ENCODE data around the gene LMOD1. TPM values are rescaled to one million over a fixed set of nuclear protein-coding genes. Genes with fewer than 3 reads are reported as not detected.

Gene LMOD1
- total and polyA plus RNA-seq, 2 donors (not counting 3 experiments of a cell fraction or from before 2014, with no cell fraction given), result 0.19 to 0.33 TPM

DNA sequence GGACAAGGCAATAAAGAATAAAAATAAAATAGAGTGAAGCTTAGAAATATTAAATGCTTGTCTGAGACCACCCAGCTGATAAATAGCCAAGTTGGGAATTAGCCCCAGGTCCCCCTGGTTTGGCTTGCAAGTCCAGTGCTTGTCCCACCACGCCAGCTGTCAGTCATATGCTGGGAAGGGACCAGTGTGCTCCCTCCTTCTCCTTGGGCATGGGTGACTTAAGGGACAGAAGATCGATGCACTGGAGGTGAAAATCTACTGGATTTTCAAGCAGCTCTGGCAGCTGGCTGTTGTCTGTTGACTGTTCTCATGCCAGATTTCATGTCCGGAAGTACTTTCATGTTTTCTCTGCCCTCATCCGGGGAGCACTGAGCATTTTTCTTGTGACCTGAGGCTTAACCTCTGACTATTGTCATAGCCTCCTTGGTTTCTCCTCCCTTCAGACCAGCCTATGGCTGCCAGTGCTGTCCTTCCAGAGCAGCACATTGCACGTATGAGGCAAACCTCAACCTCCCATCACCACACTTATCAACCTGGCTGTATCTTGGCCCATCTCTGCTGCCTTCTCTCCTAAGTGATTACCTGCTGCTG lies 12.4 kb downstream of the LMOD1 start:
- Histone ChIP-seq H3K9me3 (replicated peaks; ENCODE audit: control insufficient read depth, insufficient read depth, low read length) (no peaks in the 10 kb centered on the region), H3K27me3 (ENCODE audit: control insufficient read depth in 2 of 2, insufficient read depth in 2 of 2, low read length in 2 of 2) (peaks cover 8 to 11% of the 10 kb centered on the region in 2 experiments), H3K4me1 (ENCODE audit: control insufficient read depth, extremely low read depth, insufficient read depth, low read length) (no peaks in the 10 kb centered on the region), H3K4me3 (replicated peaks in 1 of 3; ENCODE audit: insufficient read depth in 1 of 3, low read depth in 1 of 3, low read length in 3 of 3) (no peak overlapping the region), H4K20me1 (replicated peaks; ENCODE audit: control insufficient read depth, extremely low read depth, insufficient read depth, low read length) (no peaks in the 10 kb centered on the region), H3K9ac (replicated peaks; ENCODE audit: extremely low read depth, insufficient read depth, low read length) (no peak overlapping the region), H3K9me1 (replicated peaks; ENCODE audit: control insufficient read depth, extremely low read depth, insufficient read depth, low read length) (no peaks in the 10 kb centered on the region), H3K36me3 (ENCODE audit: control insufficient read depth in 2 of 2, extremely low read depth in 1 of 2, insufficient read depth in 2 of 2, low read length in 2 of 2) (no peaks in the 10 kb centered on the region), H3K4me2 (ENCODE audit: insufficient read depth, low read length) (no peak overlapping the region), H2AFZ (ENCODE audit: low read depth, low read length) (no peak overlapping the region), H3K79me2 (ENCODE audit: control insufficient read depth, insufficient read depth, low read length) (no peaks in the 10 kb centered on the region), H3K27ac (ENCODE audit: insufficient read depth, low read depth, low read length) (no peak overlapping the region)
- FAIRE-seq (no peak), DNase-seq (ENCODE audit: low read depth, low spot score) (no peak)
- intact Hi-C loops (cut with micrococcal nuclease), result loop anchor here (2.0 kb wide), 1 partner anchor 13 kb away; the partner anchor contains the start of gene LMOD1
- no TSS peak for BruUV-seq (replicated peaks)
- ChIA-PET CTCF (interaction anchor here (1.0 kb wide), 1 partner anchor 13 kb away, joined by 3 read pairs; the partner anchor contains the start of gene LMOD1), POLR2A (no interaction called here)
- dilution Hi-C loops (cut with MboI; ENCODE audit: extremely low pct_ligation_motif_present, low sequenced_read_pairs), result no loop called here
- TF ChIP-seq EZH2 (IDR thresholded peaks at IDR 0.05; ENCODE audit: borderline replicate concordance, low read depth, low read length, severe bottlenecking) (no peak), FOS (IDR thresholded peaks at IDR 0.05; ENCODE audit: borderline replicate concordance, insufficient read depth, low read length) (no peak), JUN (IDR thresholded peaks at IDR 0.05; ENCODE audit: borderline replicate concordance, insufficient read depth, insufficient read length, low read depth) (no peak), POLR2A (IDR thresholded peaks at IDR 0.05; ENCODE audit: low read depth, low read length) (no peak), MYC (IDR thresholded peaks at IDR 0.05; ENCODE audit: low read depth, low read length) (no peak), GATA2 (IDR thresholded peaks at IDR 0.05; ENCODE audit: insufficient read depth, insufficient read length, low read depth, low read length) (no peak), POLR2AphosphoS5 (IDR thresholded peaks at IDR 0.05; ENCODE audit: insufficient read depth, low read depth, low read length) (no peak)
- TF ChIP-seq, protein P1, sequence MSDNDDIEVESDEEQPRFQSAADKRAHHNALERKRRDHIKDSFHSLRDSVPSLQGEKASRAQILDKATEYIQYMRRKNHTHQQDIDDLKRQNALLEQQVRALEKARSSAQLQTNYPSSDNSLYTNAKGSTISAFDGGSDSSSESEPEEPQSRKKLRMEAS (IDR thresholded peaks at IDR 0.05; ENCODE audit: insufficient read depth, insufficient read length), result no peak
- TF ChIP-seq, protein P2, sequence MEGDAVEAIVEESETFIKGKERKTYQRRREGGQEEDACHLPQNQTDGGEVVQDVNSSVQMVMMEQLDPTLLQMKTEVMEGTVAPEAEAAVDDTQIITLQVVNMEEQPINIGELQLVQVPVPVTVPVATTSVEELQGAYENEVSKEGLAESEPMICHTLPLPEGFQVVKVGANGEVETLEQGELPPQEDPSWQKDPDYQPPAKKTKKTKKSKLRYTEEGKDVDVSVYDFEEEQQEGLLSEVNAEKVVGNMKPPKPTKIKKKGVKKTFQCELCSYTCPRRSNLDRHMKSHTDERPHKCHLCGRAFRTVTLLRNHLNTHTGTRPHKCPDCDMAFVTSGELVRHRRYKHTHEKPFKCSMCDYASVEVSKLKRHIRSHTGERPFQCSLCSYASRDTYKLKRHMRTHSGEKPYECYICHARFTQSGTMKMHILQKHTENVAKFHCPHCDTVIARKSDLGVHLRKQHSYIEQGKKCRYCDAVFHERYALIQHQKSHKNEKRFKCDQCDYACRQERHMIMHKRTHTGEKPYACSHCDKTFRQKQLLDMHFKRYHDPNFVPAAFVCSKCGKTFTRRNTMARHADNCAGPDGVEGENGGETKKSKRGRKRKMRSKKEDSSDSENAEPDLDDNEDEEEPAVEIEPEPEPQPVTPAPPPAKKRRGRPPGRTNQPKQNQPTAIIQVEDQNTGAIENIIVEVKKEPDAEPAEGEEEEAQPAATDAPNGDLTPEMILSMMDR (IDR thresholded peaks at IDR 0.05; ENCODE audit: extremely low read depth in 1 of 2, insufficient read depth in 1 of 2, low read depth in 1 of 2, low read length in 2 of 2), result no peak

Data from endothelial cell of umbilical vein (primary cell).